ENCODE data around the gene ANKHD1.

ANKHD1 gene

GRCh38 chr5:140401362-140402257 lies at the start of gene ANKHD1:
Gene ANKHD1 (plus strand): TSS chr5:140401833. CDS start chr5:140401968, 135 bp downstream.
- peak; percentile 100 for DNase-seq (ENCODE audit: low read depth in 2 of 2)

- DNase-seq (ENCODE audit: low read depth in 2 of 2): no peak
Measured at GRCh38 chr5:140355546-140355945, 46.1 kb upstream of the ANKHD1 start.

GRCh38 chr5:140356853-140357725 lies 44.5 kb upstream of the ANKHD1 start:
- DNase-seq (ENCODE audit: low read depth in 2 of 2): no peak

GRCh38 chr5:140357726-140358093 lies 43.9 kb upstream of the ANKHD1 start:
- peak; percentile 51 to 52 for DNase-seq (ENCODE audit: low read depth in 2 of 2)

- DNase-seq (ENCODE audit: low read depth in 2 of 2): no peak
Measured at GRCh38 chr5:140358738-140359310, 42.8 kb upstream of the ANKHD1 start.

- DNase-seq (ENCODE audit: low read depth in 2 of 2): no peak
Measured at GRCh38 chr5:140360101-140360500, 41.5 kb upstream of the ANKHD1 start, which contains the start of gene SLC4A9. Gene SLC4A9 (plus strand): TSS chr5:140360194. CDS start chr5:140360237, 43 bp downstream.

GRCh38 chr5:140360681-140361479 lies 40.8 kb upstream of the ANKHD1 start:
- no peak for DNase-seq (ENCODE audit: low read depth in 2 of 2)

- no peak for DNase-seq (ENCODE audit: low read depth in 2 of 2)
Measured at GRCh38 chr5:140361901-140362300, 39.7 kb upstream of the ANKHD1 start.

- DNase-seq (ENCODE audit: low read depth in 2 of 2): no peak
Measured at GRCh38 chr5:140362311-140362710, 39.3 kb upstream of the ANKHD1 start.

- no peak for DNase-seq (ENCODE audit: low read depth in 2 of 2)
Measured at GRCh38 chr5:140362875-140363630, 38.6 kb upstream of the ANKHD1 start.

GRCh38 chr5:140363631-140364471 lies 37.8 kb upstream of the ANKHD1 start:
- no peak for DNase-seq (ENCODE audit: low read depth in 2 of 2)

GRCh38 chr5:140364472-140364765 lies 37.2 kb upstream of the ANKHD1 start:
- no peak for DNase-seq (ENCODE audit: low read depth in 2 of 2)

GRCh38 chr5:140365282-140365681 lies 36.4 kb upstream of the ANKHD1 start:
- DNase-seq (ENCODE audit: low read depth in 2 of 2): no peak

GRCh38 chr5:140365941-140366340 lies 35.7 kb upstream of the ANKHD1 start:
- DNase-seq (ENCODE audit: low read depth in 2 of 2): no peak

- no peak for DNase-seq (ENCODE audit: low read depth in 2 of 2)
Measured at GRCh38 chr5:140366589-140367255, 34.9 kb upstream of the ANKHD1 start.

GRCh38 chr5:140367256-140368013 lies 34.2 kb upstream of the ANKHD1 start:
- DNase-seq (ENCODE audit: low read depth in 2 of 2): no peak

- no peak for DNase-seq (ENCODE audit: low read depth in 2 of 2)
Measured at GRCh38 chr5:140371356-140372151, 30.1 kb upstream of the ANKHD1 start.

All from fibroblast of skin of left biceps (primary cell).